Mucosa of descending colon (tissue), 3 donors: ENCODE results near the gene MEI1. TPM values are rescaled to one million over a fixed set of nuclear protein-coding genes. Genes with fewer than 3 reads are reported as not detected.

ENCODE experiments used
- ATAC-seq: fragments of 200-7000 bp; cut with Tn5 transposase; one replicate; pipeline ENCODE4 v1.9.1; 2020; ENCODE audit warnings: mild to moderate bottlenecking, moderate library complexity
- DNase-seq, 3 donors: peaks; one replicate each; pipeline ENCODE4 v3.0.0-alpha.2; 2020
- H3K36me3 ChIP-seq: fragments of 200-600 bp; one replicate; pipeline ENCODE4 v1.8.0; 2021; ENCODE audit warnings: low read depth, mild to moderate bottlenecking
- H3K4me1 ChIP-seq: fragments of 200-600 bp; one replicate; pipeline ENCODE4 v1.8.0; 2021; ENCODE audit warnings: low read depth, mild to moderate bottlenecking
- H3K4me3 ChIP-seq: fragments of 200-600 bp; one replicate; pipeline ENCODE4 v1.8.0; 2021; ENCODE audit warnings: mild to moderate bottlenecking
- H3K9me3 ChIP-seq: fragments of 200-600 bp; one replicate; pipeline ENCODE4 v1.8.0; 2021; ENCODE audit warnings: mild to moderate bottlenecking
- CTCF ChIP-seq: fragments of 200-600 bp; IDR thresholded peaks from one replicate; pipeline ENCODE4 v1.8.0; 2022; ENCODE audit warnings: antibody characterized with exemption, mild to moderate bottlenecking
- intact Hi-C, 2 donors: fragments of 100-400 bp; cut with DNase I in 1 of 2; cut with micrococcal nuclease in 1 of 2; formaldehyde crosslinking; loops; one replicate each; pipeline versions ENCODE4 v1.11.0 to v1.11.1; 2022; cut with DNase I, micrococcal nuclease
- total RNA-seq, 3 donors: library from RNA; stranded (reverse); fragmentation: NEBNext Ultra II Directional in 2 of 3; extraction: Animal tissue kit (Norgen Biotek cat#: 25700) in 2 of 3; gene quantifications; one replicate each; pipeline versions ENCODE4 v1.2.1 to v1.2.4, GENCODE V29; 2021 to 2023
- donor health status: DM: no; HTN: no; CAD: no; lungs with moderate emphysema.
- donor health status: DM: no; HTN: no; CAD: no.
- donor health status: DM: no; HTN: yes; CAD: no.

The MEI1 gene
- total RNA-seq, 3 donors from 2014 or later = 1.4 to 6.4 (median 1.8) TPM

DNA sequence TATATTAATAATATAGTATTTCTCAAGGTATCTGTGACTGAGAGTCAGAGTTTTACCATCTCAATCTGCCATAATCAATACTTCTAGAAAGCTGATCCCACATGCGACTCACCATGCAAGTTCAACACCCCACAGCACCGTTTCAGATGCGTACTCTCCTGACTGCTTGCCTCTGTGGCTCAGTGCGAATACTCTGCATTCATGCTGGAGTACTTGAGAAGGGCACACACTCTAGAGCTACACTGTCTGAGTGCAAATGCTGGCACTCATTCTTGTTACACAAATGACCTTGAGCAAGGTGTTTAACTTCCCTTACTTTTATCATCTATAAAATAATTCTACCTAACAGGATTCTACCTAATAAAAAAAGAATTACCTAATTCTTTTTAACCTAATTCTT, 23.2 kb upstream of the MEI1 start:
- ATAC-seq (no peak), DNase-seq (peak in 1 of 3 donors; percentile 5)
- no peak for TF ChIP-seq CTCF
- H3K4me3 ChIP-seq = no peak overlapping the region
- H3K36me3 ChIP-seq = no peaks in the 10 kb centered on the region
- H3K4me1 ChIP-seq = peaks cover 4% of the 10 kb centered on the region
- intact Hi-C loops = no loop called here
- H3K9me3 ChIP-seq = no peaks in the 10 kb centered on the region

- no peak for TF ChIP-seq CTCF
- intact Hi-C loops = no loop called here
- H3K4me1 ChIP-seq = peaks cover 4% of the 10 kb centered on the region
- H3K9me3 ChIP-seq = no peaks in the 10 kb centered on the region
- no peaks in the 10 kb centered on the region for H3K36me3 ChIP-seq
- DNase-seq (no peak), ATAC-seq (peak; percentile 45)
- peak overlapping the region; percentile 42 for H3K4me3 ChIP-seq
These were observed 17.7 kb upstream of the MEI1 start for GRCh38 chr22:41681616-41682015.

DNA sequence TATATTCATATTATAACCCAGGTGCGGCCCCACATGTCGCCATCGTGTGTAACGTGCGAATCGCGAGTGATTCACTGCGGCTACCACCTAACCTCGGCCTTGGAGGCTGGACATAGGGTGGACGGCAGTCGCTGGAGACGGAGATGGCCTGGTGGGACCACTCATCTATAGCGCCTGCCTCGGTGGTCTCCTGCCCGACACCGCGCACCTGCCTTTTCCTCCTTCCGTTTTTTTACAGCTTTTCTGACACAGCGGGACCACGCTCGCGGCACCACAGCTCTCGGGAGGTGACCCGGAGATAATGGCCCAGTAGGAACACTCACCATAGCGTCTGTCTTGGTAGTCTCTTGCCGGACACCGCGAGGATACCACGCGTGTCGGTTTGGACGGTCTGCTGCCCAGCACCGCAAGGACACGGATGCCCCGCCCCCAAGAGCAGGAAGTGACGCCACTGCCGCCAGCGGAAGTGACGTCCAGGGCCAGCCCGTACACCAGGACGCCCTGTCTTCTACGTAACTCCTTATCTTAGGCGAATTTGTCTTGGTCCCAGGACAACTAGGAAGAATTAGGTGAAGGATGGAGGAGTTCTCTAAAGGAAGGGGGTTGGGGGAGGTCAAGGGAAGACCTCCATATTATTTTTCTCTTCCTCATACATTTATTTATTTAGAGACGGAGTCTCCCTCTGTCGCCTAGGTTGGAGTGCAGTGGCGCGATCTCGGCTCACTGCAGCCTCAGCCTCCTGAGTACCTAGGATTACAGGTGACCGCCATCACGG, 17.1 kb upstream of the MEI1 start:
- peak overlapping the region; percentile 42 for H3K4me3 ChIP-seq
- DNase-seq (peak; percentile 90 to 93 (median 91)), ATAC-seq (peak; percentile 99)
- no peaks in the 10 kb centered on the region for H3K36me3 ChIP-seq
- intact Hi-C loops = no loop called here
- H3K4me1 ChIP-seq = peaks cover 8% of the 10 kb centered on the region
- no peak for TF ChIP-seq CTCF
- H3K9me3 ChIP-seq = no peaks in the 10 kb centered on the region

DNA sequence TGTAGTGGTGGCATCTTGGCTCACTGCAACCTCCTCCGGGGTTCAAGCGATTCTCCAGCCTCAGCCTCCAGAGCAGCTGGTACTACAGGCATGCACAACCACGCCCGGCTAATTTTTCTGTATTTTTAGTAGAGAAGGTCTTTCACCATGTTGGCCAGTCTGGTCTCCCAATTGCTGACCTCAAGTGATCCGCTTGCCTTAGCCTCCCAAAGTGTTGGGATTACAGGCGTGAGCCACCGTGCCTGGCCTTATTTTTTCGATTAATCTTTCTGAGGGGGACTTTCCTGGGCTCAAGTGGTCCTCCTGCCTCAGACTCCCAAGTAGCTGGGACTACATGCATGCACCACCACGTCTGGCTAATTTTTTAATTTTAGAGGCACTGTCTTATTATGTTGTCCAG, 16.3 kb upstream of the MEI1 start:
- no peak for DNase-seq
- intact Hi-C loops = no loop called here
- no peaks in the 10 kb centered on the region for H3K9me3 ChIP-seq
- ATAC-seq = no peak
- no peak overlapping the region for H3K4me3 ChIP-seq
- H3K36me3 ChIP-seq = no peaks in the 10 kb centered on the region
- H3K4me1 ChIP-seq = peaks cover 12% of the 10 kb centered on the region
- no peak for TF ChIP-seq CTCF

DNA sequence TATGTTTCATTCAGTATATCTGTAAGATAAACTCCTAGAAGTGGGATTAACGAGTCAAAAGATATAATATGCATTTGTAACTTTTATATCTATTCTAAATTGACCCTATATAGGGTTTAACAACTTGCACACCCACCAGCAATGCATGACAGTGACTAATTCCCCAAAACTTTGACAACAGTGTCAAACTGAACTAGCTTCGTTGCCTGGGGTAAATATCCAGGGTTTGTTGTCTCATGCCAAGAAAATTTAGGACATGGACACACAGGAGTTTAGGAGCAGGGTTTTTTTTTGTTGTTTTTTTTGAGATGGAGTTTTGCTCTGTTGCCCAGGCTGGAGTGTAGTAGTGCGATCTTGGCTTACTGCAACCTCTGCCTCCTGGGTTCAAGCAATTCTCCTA, 15.7 kb upstream of the MEI1 start:
- H3K4me3 ChIP-seq = no peak overlapping the region
- ATAC-seq (no peak), DNase-seq (no peak)
- H3K9me3 ChIP-seq = no peaks in the 10 kb centered on the region
- peaks cover 12% of the 10 kb centered on the region for H3K4me1 ChIP-seq
- intact Hi-C loops = no loop called here
- no peak for TF ChIP-seq CTCF
- H3K36me3 ChIP-seq = no peaks in the 10 kb centered on the region
